ENCODE measurements around the gene GPR42.

Gene GPR42

DNA sequence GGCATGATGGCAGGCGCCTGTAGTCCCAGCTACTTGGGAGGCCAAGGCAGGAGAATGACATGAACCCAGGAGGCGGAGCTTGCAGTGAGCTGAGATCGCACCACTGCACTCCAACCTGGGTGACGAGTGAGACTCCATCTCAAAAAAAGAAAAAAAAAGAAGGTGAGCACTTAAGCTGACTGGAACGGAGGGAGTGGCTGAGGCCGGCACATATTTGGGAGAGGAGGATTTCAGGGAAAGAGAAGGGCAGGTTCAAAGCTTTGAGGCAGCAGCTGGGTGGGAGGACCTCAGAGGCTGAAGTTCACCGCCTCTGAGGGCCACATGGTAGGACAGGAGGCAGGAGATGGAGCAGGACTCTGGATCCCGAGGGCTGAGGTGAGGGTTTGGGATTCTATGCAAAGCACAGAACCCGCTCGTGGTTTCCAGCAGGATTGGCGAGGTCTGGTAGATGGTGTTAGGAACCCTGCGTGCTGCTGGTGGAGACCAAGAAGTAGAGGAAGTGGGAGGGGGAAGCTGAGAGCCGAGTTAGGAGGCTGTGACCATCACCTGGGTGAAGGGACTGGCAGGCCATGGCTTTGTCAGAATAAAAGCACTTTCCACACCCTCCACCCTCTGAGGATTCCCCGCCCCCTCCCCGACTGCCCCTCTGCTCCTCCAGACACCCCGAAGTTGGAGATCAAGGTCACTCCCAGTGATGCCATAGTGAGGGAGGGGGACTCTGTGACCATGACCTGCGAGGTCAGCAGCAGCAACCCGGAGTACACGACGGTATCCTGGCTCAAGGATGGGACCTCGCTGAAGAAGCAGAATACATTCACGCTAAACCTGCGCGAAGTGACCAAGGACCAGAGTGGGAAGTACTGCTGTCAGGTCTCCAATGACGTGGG, 33.5 kb upstream of the GPR42 start:
- no peak overlapping the region for H3K4me3 ChIP-seq (ENCODE audit: low read depth, low read length)
- no peaks in the 10 kb centered on the region for H3K36me3 ChIP-seq (ENCODE audit: control insufficient read depth, insufficient read depth, low read length)
- H3K9ac ChIP-seq (ENCODE audit: low read depth, low read length): no peak overlapping the region
- no peak overlapping the region for H3K27ac ChIP-seq (ENCODE audit: low read depth, low read length)
- H3K27me3 ChIP-seq (ENCODE audit: control insufficient read depth, insufficient read depth, low read length): no peaks in the 10 kb centered on the region
- no peaks in the 10 kb centered on the region for H3K4me1 ChIP-seq (ENCODE audit: control insufficient read depth, insufficient read depth, low read length)
- no peaks in the 10 kb centered on the region for H3K9me3 ChIP-seq (ENCODE audit: control insufficient read depth, insufficient read depth, low read length)

DNA sequence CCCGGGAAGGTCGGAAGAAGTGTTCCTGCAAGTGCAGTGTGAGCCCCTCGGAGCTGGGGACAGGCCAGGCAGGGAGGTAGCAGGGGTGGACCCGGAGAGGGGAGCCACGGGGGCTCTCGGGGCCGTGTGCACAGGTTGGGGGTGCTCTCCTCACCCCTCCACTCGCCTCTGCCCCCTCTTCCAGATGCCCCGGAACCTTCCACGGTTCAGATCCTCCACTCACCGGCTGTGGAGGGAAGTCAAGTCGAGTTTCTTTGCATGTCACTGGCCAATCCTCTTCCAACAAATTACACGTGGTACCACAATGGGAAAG, 32.9 kb upstream of the GPR42 start:
- Histone ChIP-seq H3K9ac (ENCODE audit: low read depth, low read length) (no peak overlapping the region), H3K4me1 (ENCODE audit: control insufficient read depth, insufficient read depth, low read length) (no peaks in the 10 kb centered on the region), H3K4me3 (ENCODE audit: low read depth, low read length) (no peak overlapping the region), H3K9me3 (ENCODE audit: control insufficient read depth, insufficient read depth, low read length) (no peaks in the 10 kb centered on the region), H3K27ac (ENCODE audit: low read depth, low read length) (no peak overlapping the region), H3K36me3 (ENCODE audit: control insufficient read depth, insufficient read depth, low read length) (no peaks in the 10 kb centered on the region), H3K27me3 (ENCODE audit: control insufficient read depth, insufficient read depth, low read length) (no peaks in the 10 kb centered on the region)

DNA sequence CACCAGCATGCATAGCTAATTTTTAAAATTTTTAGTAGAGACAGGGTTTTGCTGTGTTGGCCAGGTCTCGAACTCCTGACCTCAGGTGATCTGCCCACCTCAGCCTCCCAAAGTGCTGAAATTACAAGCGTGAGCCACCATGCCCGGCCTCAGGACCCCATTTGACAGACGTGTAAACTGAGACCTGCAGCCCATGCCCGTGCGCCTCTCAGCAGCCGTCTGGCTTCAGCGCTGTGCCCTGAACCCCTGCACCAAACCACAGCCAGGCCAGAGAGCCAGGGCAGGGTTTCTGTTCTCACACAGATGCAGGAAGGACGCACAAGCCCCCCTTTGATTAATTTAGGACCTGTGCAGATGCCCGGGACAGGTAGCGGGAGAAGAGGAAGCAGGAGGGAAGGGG, 30.4 kb upstream of the GPR42 start:
- H3K4me1 ChIP-seq (ENCODE audit: control insufficient read depth, insufficient read depth, low read length): no peaks in the 10 kb centered on the region
- no peaks in the 10 kb centered on the region for H3K9me3 ChIP-seq (ENCODE audit: control insufficient read depth, insufficient read depth, low read length)
- no peaks in the 10 kb centered on the region for H3K27me3 ChIP-seq (ENCODE audit: control insufficient read depth, insufficient read depth, low read length)
- no peak overlapping the region for H3K9ac ChIP-seq (ENCODE audit: low read depth, low read length)
- H3K4me3 ChIP-seq (ENCODE audit: low read depth, low read length): no peak overlapping the region
- no peaks in the 10 kb centered on the region for H3K36me3 ChIP-seq (ENCODE audit: control insufficient read depth, insufficient read depth, low read length)
- no peak overlapping the region for H3K27ac ChIP-seq (ENCODE audit: low read depth, low read length)

DNA sequence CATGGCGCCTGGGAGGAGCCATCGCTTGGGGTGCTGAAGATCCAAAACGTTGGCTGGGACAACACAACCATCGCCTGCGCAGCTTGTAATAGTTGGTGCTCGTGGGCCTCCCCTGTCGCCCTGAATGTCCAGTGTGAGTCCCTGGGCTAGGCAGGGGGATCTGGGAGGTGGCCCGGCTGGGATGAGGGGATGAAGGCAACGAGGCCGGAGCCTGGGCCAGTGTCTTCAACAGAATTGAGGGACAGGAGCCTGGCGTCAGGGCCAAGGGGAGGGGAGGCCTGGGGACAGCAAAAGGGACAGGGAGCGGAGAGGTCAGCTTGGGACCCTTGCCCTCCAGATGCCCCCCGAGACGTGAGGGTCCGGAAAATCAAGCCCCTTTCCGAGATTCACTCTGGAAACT, 29.9 kb upstream of the GPR42 start:
- Histone ChIP-seq H3K27ac (ENCODE audit: low read depth, low read length) (no peak overlapping the region), H3K36me3 (ENCODE audit: control insufficient read depth, insufficient read depth, low read length) (no peaks in the 10 kb centered on the region), H3K9ac (ENCODE audit: low read depth, low read length) (no peak overlapping the region), H3K4me1 (ENCODE audit: control insufficient read depth, insufficient read depth, low read length) (no peaks in the 10 kb centered on the region), H3K9me3 (ENCODE audit: control insufficient read depth, insufficient read depth, low read length) (no peaks in the 10 kb centered on the region), H3K27me3 (ENCODE audit: control insufficient read depth, insufficient read depth, low read length) (no peaks in the 10 kb centered on the region), H3K4me3 (ENCODE audit: low read depth, low read length) (no peak overlapping the region)

DNA sequence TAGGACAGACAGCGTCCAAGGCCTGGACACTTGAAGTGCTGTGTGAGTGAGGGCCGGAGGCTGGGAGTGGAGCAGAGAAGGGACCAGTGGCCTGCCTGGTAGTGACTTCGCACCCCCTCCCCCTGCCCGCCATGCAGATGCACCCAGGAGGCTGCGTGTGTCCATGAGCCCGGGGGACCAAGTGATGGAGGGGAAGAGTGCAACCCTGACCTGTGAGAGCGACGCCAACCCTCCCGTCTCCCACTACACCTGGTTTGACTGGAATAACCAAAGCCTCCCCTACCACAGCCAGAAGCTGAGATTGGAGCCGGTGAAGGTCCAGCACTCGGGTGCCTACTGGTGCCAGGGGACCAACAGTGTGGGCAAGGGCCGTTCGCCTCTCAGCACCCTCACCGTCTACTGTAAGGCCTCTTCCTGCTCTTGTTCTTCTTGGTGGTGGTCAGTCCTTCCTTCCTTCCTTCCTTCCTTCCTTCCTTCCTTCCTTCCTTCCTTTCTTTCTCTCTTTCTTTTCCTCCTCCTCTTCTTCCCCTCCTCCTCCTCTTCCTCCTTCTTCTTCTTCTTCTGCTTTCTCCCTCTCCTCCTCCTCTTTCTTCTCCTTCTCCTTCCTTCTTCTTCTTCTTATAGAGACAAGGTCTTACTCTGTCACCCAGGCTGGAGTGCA, 29.2 kb upstream of the GPR42 start:
- Histone ChIP-seq H3K9ac (ENCODE audit: low read depth, low read length) (no peak overlapping the region), H3K27ac (ENCODE audit: low read depth, low read length) (no peak overlapping the region), H3K4me1 (ENCODE audit: control insufficient read depth, insufficient read depth, low read length) (no peaks in the 10 kb centered on the region), H3K4me3 (ENCODE audit: low read depth, low read length) (no peak overlapping the region), H3K36me3 (ENCODE audit: control insufficient read depth, insufficient read depth, low read length) (no peaks in the 10 kb centered on the region), H3K27me3 (ENCODE audit: control insufficient read depth, insufficient read depth, low read length) (no peaks in the 10 kb centered on the region), H3K9me3 (ENCODE audit: control insufficient read depth, insufficient read depth, low read length) (no peaks in the 10 kb centered on the region)

DNA sequence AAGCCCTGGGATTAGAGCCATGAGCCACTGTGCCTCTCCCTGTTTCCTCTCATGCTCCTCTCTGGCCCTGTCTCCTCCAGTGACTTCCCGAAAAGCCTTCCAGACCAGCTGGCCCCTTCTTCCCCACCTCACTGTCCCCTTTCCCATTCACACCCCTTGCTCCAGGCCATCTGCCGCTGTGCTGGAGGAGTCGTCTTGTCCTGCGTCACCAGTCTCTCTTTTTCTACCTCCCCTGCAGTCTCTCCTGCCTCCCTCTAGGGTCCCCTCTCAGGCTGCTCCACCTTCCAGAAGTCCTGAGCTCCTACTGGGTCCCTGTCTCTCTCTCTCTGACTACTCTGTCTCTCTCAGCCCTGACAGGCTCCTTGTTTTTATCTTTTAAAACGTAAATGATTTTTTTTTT, 28.4 kb upstream of the GPR42 start:
- no peaks in the 10 kb centered on the region for H3K4me1 ChIP-seq (ENCODE audit: control insufficient read depth, insufficient read depth, low read length)
- H3K9ac ChIP-seq (ENCODE audit: low read depth, low read length): no peak overlapping the region
- H3K4me3 ChIP-seq (ENCODE audit: low read depth, low read length): no peak overlapping the region
- no peaks in the 10 kb centered on the region for H3K27me3 ChIP-seq (ENCODE audit: control insufficient read depth, insufficient read depth, low read length)
- no peak overlapping the region for H3K27ac ChIP-seq (ENCODE audit: low read depth, low read length)
- H3K9me3 ChIP-seq (ENCODE audit: control insufficient read depth, insufficient read depth, low read length): no peaks in the 10 kb centered on the region
- no peaks in the 10 kb centered on the region for H3K36me3 ChIP-seq (ENCODE audit: control insufficient read depth, insufficient read depth, low read length)

DNA sequence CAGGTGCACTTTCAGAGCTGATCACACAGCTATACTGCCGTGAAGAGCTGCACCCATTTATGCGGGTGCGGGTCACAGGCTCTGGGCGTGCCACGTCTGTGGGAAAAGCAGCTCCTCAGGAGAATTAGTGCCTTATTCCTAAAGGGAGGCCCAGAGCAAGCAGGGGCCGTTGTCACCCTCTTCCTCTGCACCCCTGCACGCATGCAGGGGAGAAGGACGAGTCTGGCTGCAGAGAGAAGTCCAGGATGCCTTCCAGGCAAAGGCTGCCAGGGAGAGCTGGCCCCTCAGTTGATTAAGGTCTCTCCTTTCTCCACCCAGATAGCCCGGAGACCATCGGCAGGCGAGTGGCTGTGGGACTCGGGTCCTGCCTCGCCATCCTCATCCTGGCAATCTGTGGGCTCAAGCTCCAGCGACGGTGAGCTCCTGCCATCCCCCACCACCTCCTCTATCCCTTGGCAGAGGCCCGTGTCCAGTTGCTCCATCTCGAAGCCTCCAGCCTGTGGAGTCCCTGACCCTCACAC, 26.3 kb upstream of the GPR42 start:
- Histone ChIP-seq H3K9me3 (ENCODE audit: control insufficient read depth, insufficient read depth, low read length) (no peaks in the 10 kb centered on the region), H3K27ac (ENCODE audit: low read depth, low read length) (no peak overlapping the region), H3K4me3 (ENCODE audit: low read depth, low read length) (no peak overlapping the region), H3K27me3 (ENCODE audit: control insufficient read depth, insufficient read depth, low read length) (no peaks in the 10 kb centered on the region), H3K9ac (ENCODE audit: low read depth, low read length) (no peak overlapping the region), H3K36me3 (ENCODE audit: control insufficient read depth, insufficient read depth, low read length) (no peaks in the 10 kb centered on the region), H3K4me1 (ENCODE audit: control insufficient read depth, insufficient read depth, low read length) (no peaks in the 10 kb centered on the region)

DNA sequence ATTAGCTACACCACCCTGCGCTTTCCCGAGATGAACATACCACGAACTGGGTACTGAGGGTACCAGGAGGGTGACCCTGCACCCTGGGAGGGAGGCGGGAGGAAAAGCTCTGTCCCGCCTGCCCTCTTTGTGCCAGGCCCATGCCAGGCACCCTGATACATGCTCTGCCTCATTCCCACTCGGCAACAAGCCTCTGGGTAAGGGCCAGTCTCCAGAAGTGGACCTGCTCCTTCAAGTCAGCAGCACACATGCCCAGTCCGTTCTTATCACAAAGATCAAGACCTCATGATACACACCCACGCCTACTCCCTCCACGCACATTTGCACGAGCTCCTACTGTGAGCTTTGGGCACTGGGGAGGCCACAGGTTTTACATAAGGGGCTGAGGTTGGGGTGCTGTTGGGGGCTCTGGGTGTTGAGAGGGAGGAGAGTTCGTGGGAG, 25.2 kb upstream of the GPR42 start:
- Histone ChIP-seq H3K9ac (ENCODE audit: low read depth, low read length) (no peak overlapping the region), H3K9me3 (ENCODE audit: control insufficient read depth, insufficient read depth, low read length) (no peaks in the 10 kb centered on the region), H3K4me3 (ENCODE audit: low read depth, low read length) (no peak overlapping the region), H3K27me3 (ENCODE audit: control insufficient read depth, insufficient read depth, low read length) (no peaks in the 10 kb centered on the region), H3K27ac (ENCODE audit: low read depth, low read length) (no peak overlapping the region), H3K36me3 (ENCODE audit: control insufficient read depth, insufficient read depth, low read length) (no peaks in the 10 kb centered on the region), H3K4me1 (ENCODE audit: control insufficient read depth, insufficient read depth, low read length) (no peaks in the 10 kb centered on the region)

DNA sequence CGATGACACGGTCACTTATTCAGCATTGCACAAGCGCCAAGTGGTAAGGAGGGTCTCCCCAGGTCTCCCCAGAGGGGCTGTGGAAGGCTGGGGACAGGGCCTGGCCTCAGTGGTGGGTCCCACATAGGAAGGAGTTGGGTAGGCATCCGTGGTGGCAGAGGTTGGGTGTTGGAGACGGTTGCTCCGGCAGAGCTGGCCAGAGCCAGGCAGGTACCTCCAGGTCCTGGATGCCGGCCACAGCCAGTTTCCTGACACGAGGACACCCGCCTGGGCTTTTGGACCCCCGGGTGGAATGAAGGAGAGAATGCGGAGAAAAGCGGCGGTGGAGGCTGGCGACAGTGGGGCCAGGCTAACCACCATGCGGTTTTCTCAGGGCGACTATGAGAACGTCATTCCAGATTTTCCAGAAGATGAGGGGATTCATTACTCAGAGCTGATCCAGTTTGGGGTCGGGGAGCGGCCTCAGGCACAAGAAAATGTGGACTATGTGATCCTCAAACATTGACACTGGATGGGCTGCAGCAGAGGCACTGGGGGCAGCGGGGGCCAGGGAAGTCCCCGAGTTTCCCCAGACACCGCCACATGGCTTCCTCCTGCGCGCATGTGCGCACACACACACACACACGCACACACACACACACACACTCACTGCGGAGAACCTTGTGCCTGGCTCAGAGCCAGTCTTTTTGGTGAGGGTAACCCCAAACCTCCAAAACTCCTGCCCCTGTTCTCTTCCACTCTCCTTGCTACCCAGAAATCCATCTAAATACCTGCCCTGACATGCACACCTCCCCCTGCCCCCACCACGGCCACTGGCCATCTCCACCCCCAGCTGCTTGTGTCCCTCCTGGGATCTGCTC, 24.4 kb upstream of the GPR42 start:
- no peaks in the 10 kb centered on the region for H3K4me1 ChIP-seq (ENCODE audit: control insufficient read depth, insufficient read depth, low read length)
- H3K36me3 ChIP-seq (ENCODE audit: control insufficient read depth, insufficient read depth, low read length): no peaks in the 10 kb centered on the region
- H3K27me3 ChIP-seq (ENCODE audit: control insufficient read depth, insufficient read depth, low read length): no peaks in the 10 kb centered on the region
- no peak overlapping the region for H3K9ac ChIP-seq (ENCODE audit: low read depth, low read length)
- no peaks in the 10 kb centered on the region for H3K9me3 ChIP-seq (ENCODE audit: control insufficient read depth, insufficient read depth, low read length)
- H3K4me3 ChIP-seq (ENCODE audit: low read depth, low read length): no peak overlapping the region
- H3K27ac ChIP-seq (ENCODE audit: low read depth, low read length): no peak overlapping the region

DNA sequence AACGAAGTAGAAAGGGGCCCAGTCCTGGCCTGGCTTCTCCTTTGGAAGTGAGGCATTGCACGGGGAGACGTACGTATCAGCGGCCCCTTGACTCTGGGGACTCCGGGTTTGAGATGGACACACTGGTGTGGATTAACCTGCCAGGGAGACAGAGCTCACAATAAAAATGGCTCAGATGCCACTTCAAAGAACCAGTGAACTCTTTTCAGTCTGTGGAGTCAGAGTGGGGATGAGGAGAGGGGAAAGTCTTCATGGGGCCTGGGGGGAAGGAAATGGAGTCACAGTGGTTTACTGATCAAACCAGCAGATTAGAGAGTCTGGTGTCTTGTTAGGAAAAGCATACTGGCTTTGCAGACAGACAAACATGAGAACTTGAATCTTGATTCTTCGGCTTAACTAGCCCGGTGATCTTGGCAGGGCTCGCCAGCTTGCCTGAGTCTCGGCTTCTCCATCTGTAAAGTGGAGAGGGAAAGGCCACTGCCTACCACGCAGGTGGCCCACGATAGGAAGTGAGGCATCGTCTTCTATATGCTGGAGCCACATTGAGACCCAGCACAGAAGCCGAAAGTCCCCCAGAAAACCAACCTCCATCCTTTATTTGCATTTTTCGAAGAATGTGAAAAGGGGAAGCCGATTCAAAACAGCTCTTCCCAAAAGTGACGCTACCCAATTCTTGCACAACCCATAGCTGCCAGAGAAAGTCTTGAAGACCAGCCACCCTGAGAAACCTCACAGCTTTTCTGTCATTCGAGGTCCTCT, 23.5 kb upstream of the GPR42 start, which contains the start of gene FFAR1:
Gene FFAR1, plus strand, starts transcription at position 732 of the 759 bp plus-strand sequence. CDS start 3,650 bp downstream, outside the sequence.
- no peak within 1 kb of the TSS for H3K27ac ChIP-seq (ENCODE audit: low read depth, low read length)
- H3K36me3 ChIP-seq (ENCODE audit: control insufficient read depth, insufficient read depth, low read length): no peaks in the 10 kb centered on the region
- no peak within 1 kb of the TSS for H3K9ac ChIP-seq (ENCODE audit: low read depth, low read length)
- no peaks in the 10 kb centered on the region for H3K27me3 ChIP-seq (ENCODE audit: control insufficient read depth, insufficient read depth, low read length)
- no peak within 1 kb of the TSS for H3K4me3 ChIP-seq (ENCODE audit: low read depth, low read length)
- no peaks in the 10 kb centered on the region for H3K9me3 ChIP-seq (ENCODE audit: control insufficient read depth, insufficient read depth, low read length)
- no peaks in the 10 kb centered on the region for H3K4me1 ChIP-seq (ENCODE audit: control insufficient read depth, insufficient read depth, low read length)

All from HUES48 (cell line).